Middle frontal gyrus (tissue), 1 donor: ENCODE results near the gene NDUFS2.
A peak's percentile ranks its signal among the peaks of the same experiment; 100 is the strongest.

Source experiments
- DNase-seq: peaks from one replicate; pipeline ENCODE4 v3.0.0-alpha.2; 2015; ENCODE audit warnings: low spot score; ENCODE audit errors: extremely low spot score

The NDUFS2 gene

DNA sequence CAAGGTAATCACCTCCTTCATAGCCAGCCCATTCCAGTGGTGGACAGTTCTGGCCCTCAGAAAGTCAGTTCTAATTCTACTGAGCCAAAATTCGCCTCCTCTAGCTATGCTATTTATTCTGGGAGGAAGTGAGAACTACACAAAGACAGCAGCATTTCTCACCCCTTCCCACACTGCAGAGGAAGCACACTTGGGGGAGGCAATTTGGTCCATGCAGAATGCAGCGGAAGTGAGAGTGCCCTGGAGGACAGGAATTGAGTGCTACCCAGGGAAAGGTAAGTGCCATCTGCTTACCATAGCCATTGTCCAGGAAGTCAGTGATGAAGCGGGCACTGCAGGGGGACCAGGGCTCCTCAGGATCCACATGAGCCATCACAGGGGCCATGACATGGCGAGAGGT lies 7.0 kb upstream of the NDUFS2 start:
- DNase-seq: no peak

DNA sequence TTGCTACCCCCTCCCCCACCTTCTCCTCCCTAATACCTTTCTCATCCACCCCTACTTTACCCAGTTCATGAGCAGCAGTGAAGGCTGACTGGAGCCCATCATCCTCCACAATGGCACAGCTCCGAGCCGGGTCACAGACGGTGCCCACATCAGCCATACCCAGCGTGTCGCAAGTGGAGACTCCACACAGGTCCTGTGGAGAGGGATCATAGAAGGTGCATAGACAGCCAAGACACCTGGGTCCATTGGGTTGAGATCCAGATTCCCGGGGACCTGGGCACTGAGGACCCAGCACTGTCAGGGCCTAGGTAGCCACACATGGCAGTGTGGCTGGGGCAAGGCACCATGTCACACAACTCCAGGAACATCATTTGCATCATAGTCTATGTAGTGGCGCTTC lies 6.1 kb upstream of the NDUFS2 start:
- DNase-seq: no peak

DNA sequence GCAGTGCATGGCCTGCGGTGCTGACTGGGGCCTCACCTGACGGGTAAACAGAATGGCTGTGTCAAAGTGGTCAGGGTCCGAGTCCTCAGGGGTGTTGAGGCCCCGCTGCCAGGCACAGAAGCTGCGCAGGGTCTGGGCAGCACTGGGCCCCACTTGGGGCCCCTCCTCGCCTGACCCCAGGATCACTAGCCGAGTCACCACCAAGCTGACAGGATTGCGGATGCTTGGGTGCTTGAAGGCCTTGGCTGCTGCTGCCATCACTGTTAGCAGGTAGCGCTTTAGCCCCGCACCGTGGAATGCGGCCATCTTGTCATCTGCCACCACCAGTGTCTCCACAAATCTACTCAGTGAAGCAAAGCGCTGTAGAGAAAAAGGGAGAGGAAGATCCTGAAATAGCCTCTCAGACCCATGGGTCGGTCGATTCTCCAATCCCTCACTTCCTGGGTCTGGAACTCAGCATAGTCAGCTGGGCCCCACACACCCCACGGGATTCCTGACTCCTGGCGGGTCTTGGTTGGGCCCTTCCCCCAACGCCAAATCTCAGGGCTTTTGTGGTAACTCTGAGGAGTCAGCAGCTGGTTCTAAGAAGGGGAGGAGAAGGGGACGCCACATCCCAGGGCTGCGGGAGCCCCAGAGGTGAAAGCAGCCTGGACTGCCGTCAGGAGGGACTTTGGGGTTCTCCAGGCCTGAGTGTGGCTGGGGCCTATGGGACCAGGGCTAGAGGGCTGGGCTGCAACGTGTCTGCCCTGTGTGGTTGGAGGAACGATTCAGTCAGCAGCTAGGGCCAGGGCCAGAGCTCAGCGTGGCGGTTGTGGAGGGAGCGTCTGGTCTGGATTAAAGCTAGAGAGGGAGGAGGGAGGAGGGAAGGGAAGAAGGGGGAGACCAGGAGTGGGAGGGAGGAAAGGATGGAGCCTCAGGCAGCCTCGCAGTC lies 5.4 kb upstream of the NDUFS2 start:
- DNase-seq: no peak

DNA sequence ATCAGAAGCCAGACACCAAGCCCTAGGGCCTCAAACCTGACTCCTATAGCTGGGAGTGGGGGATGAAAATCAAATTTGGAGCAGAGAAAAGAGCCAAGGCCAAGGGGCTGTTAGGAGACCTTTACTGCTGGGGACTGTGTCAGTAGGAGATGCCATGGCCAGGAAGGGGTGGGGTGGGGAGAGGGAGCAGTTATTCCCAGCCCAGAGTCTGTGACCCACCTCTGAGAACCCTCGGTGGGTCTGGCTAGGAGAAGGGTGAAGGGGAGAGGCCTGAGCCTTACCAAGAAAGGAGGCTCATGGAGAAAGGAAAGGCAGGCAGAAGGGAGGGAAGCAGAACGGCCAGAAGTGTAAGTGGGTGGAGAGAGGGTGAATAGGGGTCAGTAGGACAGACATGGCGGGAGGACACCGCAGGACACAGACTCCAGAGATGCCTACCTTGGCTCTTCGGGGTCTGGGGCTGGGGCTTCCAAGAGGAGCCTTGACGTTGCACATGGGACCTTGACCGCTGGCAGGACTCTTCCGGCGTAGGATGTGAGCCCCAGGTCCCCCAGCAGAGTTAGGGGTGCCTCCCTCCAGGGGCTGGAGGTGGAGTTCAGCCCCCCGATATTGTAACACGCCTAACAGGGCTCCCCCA lies 4.5 kb upstream of the NDUFS2 start:
- no peak for DNase-seq

DNA sequence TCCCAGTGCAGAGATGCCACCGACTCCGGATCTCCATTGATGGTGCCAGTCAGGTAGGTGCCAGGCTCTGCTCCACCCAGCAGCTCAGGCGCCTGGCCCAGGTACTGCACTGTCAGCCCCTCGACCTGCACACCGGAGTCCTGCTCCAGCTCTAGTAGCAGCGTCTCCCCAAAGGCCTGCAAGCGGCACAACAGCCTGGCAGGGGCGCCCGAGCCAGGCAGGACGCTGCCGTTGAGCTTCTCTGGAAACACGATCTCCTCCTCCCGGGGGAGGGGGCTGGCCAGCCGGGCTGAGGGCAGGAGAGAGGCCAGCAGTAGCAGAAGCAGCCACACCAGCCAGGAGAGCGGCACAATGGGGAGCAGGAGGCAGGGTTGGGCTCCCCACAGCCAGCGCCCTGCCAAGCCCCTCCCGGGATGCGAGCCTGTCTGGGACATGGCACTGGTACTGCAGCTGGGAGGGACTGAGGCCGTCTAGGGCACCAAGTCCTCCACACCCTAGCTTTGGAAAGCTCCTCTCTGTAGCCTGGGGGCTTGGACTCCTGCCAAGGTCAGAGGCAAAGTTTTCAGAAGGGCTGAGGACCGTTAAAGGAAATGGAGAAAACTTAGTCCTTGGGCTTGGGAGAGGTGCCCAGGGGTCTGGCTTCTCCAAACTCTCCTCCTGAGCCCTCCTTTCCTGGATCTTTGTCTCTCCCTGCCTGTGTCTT lies 3.8 kb upstream of the NDUFS2 start:
- no peak for DNase-seq

DNA sequence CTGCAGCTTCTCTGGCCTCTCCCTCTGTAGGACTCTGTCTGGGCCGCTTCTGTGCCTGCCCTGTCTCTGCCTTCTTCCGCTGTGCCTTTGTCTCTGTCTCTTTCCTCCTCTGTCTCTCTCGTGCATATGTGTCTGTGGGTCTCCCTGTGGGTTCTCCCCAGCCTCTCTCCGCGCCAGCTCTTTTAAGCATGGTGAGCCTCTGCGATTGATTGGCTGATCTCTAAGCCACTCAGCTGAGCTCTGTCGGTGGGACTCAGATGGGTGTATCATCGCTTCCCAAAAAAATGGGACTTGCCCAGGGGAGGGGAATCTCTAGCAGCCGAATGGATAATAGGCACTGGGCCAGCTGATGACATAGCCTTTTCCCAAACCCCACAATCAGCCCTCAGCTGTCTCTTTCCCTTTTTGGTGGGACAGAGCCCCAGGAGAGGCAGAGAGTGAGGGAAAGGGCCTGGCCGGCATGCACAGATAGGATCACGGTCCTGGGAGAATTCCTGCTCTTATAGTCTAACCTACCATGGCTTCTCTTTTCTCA lies 3.2 kb upstream of the NDUFS2 start, which contains the start of gene ADAMTS4:
TSS of gene ADAMTS4 (minus strand) at position 158 of the 535 bp plus-strand sequence. CDS start 427 bp downstream, outside the sequence.
- DNase-seq: peak; percentile 68

DNA sequence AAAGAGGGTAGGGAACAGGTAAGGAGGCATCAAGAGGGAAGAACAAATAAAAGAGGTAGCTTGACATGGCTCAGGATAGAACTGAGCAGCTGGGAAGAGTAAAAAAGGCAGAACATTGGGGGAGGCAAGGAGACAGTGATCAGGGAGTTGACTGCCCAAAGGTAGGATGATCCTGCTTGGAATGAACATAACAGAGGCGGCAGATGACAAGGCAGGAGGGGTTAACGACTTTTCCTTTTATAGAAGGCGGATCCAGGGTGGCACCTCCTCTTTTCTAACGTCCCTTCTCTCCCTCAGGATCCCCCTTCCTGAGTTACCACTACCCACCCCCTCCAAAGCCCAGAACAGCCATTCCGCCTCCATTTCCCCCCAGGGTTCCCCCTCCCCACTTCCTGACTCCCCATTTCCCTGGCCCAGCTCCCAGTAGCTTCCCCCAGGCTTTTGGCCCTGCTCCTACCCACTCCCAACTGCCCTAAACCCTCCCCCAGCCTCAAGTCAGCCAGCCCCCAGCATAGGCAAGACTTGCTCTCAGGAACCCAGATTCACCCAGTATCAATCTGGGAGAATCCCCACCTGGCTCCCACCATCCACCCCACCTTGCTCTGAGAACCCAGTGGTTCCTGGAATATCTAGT lies 2.5 kb upstream of the NDUFS2 start:
- no peak for DNase-seq

DNA sequence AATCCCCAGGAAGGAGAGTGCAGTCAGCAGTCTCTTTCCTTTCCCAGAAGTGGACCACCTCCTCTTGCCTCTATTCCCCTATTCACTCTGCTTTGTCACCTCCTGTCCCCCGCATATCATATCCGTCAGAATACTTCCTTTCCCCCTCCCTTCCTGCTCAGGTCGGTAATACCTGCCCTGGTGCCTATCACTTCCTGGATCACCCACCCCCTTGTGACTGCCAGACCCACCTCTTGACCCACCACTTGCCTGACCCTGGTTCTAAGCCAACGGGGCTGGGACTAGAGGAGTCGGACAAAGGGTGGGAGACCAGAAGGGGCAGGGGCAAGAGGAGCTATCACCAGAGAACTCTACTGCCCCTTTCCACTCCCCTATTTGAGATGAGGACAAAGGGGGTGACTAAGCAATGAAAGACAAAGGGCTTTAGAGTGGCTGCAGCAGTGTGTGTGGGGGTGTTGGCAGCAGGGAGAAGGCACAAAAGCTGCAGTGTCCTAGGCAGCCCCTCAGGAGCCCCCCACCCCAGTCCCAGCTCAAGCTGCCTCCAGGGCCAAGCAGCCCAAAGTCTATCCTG lies 1.7 kb upstream of the NDUFS2 start:
- DNase-seq: peak; percentile 58

DNA sequence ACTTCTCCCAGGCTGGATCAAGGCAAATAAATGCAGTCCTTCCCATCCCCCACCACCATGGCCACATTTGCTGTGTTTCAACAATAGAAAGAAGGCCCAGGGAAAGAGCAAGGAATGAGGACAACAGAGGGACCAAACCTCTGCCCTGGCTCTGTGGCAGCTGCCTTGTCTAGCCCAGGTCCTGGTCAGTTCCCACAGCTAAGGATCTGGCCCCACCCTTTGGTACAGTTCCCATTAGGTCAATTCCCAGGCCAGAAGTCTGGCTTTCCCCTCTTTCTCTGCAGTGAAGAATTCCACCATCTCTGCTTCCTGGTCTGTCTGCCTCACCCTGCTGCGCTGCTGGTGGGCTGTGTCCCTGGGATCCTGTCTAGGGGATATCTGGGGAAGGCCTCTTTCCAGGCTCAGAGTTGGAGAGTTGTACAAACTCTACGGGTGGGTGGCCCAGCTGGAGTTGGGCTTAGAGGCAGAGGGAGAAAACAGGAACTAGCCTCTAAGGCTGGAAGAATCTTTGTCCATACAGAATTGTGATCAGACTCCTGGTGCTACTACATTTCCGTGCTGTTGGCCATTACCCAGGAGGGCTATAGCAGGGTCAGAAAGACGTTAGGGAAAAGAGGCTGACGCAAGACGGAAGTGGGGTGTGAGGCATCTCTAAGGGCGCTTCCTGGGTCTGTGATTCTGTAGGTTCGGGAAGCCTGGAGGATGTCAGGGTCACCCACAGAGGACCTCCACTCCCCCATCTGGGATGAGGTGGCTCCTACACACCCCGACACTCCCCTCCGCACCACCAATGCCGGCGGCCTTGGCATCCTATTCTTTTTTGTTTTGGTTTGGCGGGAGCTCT lies 953 bp upstream of the NDUFS2 start:
- DNase-seq: no peak

DNA sequence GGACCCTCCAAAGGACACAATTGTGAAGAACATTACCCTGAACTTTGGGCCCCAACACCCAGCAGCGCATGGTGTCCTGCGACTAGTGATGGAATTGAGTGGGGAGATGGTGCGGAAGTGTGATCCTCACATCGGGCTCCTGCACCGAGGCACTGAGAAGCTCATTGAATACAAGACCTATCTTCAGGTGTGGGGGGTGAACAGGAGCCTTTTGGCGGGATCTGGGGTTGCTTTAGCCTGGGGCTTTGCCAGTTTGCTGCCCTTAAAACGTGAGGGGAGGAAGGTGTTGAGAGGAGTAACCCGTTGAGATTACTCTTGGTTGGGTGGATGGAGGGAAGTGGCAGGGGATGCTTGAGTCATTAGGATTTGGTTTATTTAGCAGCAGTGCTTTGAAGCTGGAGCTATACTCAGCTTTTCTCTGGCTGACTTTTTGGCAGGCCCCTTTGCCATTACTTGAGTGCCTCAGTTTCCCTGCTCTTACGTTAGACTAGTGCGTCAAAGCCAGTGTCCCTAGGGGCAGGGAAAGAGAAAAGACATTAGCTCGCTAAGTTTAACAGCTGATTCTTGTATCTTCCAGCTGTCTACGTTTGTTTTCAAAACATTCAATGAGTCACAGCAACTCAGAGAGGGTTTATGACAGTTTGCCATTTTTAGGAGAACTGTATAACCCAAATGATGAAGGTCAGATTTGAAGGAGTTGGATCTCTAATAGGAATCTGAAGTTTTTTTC lies 4.4 kb downstream of the NDUFS2 start:
- DNase-seq: no peak

DNA sequence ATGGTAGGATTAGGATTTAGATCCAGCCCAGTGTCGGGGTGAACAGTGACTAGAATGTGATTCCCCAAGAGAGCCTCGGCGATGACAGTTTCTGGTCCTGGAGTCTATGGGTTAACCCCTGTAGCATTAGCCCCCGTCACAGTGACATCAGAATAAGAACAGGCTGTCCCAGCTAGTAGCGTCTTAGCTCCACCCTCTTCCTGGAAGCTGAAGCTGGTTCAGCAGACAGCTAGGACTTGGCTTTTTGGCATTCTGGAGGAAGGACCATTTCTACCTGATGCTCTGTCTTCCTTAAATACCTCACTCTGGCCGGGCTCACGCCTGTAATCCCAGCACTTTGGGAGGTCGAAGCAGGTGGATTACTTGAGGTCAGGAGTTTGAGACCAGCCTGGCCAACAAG lies 5.0 kb downstream of the NDUFS2 start:
- no peak for DNase-seq

DNA sequence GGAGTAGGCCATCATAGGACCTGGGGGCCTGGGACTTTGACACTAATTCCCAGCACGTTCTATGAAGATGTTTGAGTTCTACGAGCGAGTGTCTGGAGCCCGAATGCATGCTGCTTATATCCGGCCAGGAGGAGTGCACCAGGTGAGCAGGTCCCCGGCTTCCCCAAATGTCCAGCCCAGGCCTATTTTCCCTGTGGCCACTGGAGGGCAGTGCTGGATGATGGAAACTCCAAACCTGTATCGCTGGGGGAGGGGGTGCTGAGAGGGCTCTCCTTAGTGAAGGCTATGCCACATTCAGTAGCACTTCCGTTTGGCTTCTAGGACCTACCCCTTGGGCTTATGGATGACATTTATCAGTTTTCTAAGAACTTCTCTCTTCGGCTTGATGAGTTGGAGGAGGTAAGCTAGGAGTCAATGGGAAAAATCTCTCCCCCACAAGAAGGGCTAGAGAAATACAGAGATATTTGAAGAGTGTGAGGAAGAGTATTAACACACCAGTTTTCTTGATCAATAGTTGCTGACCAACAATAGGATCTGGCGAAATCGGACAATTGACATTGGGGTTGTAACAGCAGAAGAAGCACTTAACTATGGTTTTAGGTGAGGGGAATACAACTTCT lies 7.7 kb downstream of the NDUFS2 start:
- peak; percentile 62 for DNase-seq

DNA sequence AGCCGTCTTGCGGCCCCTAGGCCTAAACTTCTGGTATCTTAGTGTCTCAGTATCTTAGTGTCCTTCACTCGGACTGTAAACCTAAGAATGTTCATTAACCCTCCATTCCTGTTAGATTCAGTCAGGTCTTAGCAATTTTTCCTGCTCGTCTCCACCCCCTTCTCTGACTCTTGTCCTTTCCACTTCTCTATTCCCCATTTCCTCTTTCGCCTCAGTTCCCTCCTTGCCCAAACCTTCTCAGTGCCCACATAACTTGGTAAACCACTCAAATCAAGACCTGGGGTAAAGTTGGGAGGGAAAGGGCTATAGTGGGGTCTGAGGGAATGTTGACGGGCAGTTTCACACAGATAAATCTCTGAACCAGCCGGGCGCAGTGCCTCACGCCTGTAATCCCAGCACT lies 12.2 kb downstream of the NDUFS2 start:
- no peak for DNase-seq

DNA sequence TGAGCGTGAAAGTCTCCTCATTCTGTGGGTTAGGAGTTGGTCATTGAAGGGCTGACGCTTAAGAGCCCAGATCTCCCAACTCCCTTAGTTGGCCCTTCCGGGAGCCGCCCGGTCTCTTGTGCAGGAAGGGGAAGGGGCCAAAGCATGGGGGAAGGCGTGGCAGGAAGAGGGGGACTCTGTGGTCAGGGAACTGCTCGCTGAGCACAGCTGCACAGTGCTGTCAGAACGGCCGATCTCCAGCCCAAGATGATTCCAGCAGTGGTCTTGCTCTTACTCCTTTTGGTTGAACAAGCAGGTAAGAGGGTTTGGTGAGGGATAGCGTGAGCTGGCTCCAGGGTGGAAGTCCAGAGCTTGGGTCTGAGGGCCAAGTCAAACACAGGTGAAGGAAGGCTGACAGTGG lies 12.9 kb downstream of the NDUFS2 start, which contains the start of gene FCER1G:
TSS of gene FCER1G (plus strand) at position 220 of the 400 bp plus-strand sequence. CDS start at position 247, 27 bp downstream.
- no peak for DNase-seq

DNA sequence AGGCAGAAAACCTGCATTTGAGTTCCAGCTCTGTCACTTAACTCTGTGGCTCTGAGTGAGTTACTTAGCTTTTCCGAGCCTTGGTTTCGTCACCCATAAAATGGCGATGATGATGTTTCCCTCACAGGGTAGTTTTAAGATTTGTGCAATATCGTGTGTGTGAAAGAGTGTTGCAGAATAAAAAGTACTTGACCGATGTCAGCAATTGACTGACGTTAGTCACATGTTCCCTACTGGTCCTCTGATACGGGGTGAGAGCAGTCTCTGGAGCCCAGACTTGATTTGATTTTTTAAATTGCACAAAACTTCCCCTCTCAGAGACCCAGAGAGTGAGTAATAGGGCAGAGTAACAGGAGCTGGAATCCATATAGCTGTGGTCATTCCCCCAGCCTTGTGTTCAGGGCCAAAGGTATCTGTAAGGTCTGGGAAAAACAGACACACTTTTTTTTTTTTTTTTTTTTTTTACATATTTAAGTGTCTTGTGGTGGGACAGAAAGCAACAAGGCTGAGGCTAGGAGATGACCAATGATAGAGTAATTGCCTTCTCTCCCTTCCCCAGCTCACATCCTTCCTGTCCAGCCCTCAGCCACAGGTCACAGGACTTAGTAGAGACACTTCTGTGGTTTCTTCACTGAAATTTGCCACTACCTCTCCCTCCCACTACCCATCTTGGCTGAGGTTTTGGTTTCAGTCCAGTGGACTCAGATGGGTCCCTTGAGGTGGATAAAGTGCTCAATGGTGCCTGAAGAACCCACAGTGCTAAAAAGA lies 15.0 kb downstream of the NDUFS2 start:
- no peak for DNase-seq

DNA sequence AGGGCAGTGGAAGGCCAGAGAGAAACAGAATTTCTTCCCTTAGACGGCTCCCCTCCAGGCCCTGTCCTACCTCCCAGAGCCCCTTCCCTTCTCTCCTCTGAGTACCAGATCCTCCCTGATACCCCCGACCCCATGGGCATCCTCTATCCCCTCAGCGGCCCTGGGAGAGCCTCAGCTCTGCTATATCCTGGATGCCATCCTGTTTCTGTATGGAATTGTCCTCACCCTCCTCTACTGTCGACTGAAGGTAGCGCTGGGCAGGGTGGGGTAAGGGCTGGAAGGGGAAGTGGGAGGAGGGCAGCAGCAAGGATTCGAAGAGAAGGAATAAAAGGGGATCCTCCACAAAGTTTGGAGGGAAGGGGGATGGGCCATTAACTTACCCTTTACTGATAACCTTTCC lies 15.7 kb downstream of the NDUFS2 start:
- no peak for DNase-seq

DNA sequence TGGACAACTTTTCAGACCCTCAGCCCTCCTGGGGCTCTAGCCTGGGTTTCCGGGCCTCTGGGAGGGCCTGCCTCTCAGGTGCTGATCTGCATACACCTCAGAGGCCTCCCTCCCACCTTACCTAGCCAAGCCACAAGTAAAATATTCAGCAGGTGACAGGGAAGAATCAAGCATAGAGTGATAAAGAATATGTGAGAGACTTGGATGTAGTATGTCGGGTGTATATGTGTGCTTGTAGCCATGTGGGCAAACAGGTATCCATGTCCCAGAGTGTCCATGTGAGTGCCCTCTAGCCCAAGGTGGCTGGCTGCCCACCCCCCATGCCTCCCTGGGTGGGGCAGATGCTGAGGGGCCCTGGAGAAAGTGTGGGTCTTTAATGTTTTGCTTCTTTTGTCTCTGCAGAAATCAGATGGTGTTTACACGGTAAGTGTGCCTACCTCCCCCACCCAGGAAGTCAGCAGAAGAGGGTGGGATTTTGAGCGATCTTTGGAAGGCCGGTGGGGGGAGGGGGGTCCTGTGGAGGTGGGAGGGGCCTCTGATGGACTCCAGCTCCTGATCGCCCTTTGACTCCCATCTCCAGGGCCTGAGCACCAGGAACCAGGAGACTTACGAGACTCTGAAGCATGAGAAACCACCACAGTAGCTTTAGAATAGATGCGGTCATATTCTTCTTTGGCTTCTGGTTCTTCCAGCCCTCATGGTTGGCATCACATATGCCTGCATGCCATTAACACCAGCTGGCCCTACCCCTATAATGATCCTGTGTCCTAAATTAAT lies 16.3 kb downstream of the NDUFS2 start:
- no peak for DNase-seq
